Occipital lobe (tissue), 2 donors: ENCODE measurements around the gene NUDT3. TPM values are rescaled to one million over a fixed set of nuclear protein-coding genes. Genes with fewer than 3 reads are reported as not detected.

Experiments
- DNase-seq: peaks from one replicate; lab custom pipeline; 2025; lab: John Stamatoyannopoulos, UW
- total RNA-seq: library from RNA; depleted of rRNA; stranded (reverse); fragments of >200 nt; gene quantifications from one replicate; pipeline ENCODE4 v1.2.3, GENCODE V29; 2014

Gene NUDT3
- total RNA-seq, 1 donor from 2014 or later, result 116 TPM

GRCh38 chr6:34239893-34240292, 152.6 kb downstream of the NUDT3 start:
- DNase-seq, result no peak

DNA sequence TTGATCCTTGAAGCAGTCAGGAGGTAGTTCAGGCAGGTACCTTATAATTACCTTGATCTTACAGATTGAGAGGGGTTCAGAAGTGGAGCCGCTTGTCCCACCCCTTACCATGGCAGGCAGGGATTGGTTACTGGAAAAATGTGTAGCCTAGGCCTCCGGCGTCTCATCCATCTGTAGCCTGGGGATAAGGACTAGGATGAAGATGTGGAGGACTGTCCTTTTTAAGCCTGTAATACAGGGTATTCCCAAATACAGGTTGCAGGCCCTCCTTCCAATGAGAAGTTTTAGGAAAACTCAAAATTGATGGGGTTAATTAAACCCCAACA, 153.0 kb downstream of the NUDT3 start:
- DNase-seq, result no peak

DNA sequence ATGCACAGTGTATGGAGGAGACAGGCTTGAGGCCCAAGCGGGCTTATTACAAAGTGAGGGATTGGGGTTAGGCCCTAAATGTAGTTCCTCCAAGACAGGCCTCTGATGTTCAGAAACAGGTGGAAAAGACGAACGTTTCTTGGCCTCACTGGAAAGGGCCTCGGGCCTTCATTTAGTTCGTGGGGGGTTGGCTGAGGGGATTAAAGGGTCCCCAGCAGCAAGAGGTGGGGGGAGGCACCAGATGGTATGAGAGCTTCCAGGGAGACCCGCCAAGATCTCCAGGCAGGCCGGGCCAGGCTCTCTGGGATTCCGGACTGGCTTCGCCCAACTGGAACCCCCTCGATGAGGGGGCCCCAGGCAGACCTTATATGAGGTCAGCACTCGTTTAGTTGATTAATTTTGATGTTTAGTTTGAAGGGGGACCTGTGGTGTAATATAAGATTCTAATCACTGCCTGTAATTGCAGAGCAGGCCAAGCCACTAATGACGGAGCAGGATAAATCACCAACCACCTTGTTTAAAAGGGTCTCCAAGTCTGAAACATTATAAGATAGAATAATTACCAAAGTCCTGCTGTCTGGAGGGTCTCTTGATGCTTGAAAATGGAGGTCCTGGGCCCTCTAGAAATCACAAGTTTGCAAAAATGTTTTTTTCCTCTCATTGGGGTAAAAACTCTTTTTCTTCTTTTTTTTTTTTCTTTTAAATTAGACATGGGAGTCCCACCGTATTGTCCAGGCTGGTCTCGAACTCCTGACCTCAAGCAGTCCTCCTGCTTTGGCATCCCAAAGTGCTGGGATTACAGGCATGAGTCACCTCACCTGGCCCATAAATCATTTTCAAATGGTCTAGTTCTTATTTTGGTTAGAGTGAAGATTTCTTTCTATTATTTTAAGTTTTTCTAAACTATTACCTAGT, 153.6 kb downstream of the NUDT3 start:
- DNase-seq, result no peak

GRCh38 chr6:34237722-34238584, 154.5 kb downstream of the NUDT3 start:
- DNase-seq, result no peak

DNA sequence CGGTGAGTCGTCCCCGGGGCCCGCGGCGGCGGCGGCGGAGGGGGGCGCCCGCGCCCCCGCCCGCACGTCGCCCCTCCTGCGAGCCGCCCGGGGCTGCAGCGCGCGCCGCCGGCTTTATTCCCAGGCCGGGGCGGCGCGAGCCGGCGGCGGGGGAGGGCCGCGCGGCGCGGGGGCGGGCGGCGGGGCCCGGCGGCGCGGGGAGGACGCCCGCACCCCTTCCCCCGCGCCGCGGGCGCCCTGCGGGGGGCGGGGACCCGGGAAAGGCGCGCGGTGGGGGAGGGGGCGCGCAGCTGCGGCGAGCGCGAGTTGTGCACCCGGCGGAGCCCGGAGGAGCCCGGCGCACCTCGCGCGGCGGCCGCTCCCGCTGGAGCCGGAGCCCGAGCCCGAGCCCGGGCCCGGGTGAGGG, 155.2 kb downstream of the NUDT3 start:
- no peak for DNase-seq

GRCh38 chr6:34236443-34237315, 155.8 kb downstream of the NUDT3 start, which contains the start of gene HMGA1:
TSS of gene HMGA1 (plus strand) at chr6:34236873. CDS start at chr6:34240781, 3,908 bp downstream.
- DNase-seq, result peak; percentile 85

GRCh38 chr6:34236131-34236442, 156.4 kb downstream of the NUDT3 start:
- no peak for DNase-seq

- DNase-seq, result no peak
These were observed 156.9 kb downstream of the NUDT3 start for GRCh38 chr6:34235307-34236130.

- no peak for DNase-seq
These were observed 157.7 kb downstream of the NUDT3 start for GRCh38 chr6:34234667-34235306.

GRCh38 chr6:34233867-34234266, 158.6 kb downstream of the NUDT3 start:
- DNase-seq, result no peak

GRCh38 chr6:34232901-34233300, 159.6 kb downstream of the NUDT3 start:
- no peak for DNase-seq

GRCh38 chr6:34231566-34232336, 160.7 kb downstream of the NUDT3 start:
- DNase-seq, result no peak

DNA sequence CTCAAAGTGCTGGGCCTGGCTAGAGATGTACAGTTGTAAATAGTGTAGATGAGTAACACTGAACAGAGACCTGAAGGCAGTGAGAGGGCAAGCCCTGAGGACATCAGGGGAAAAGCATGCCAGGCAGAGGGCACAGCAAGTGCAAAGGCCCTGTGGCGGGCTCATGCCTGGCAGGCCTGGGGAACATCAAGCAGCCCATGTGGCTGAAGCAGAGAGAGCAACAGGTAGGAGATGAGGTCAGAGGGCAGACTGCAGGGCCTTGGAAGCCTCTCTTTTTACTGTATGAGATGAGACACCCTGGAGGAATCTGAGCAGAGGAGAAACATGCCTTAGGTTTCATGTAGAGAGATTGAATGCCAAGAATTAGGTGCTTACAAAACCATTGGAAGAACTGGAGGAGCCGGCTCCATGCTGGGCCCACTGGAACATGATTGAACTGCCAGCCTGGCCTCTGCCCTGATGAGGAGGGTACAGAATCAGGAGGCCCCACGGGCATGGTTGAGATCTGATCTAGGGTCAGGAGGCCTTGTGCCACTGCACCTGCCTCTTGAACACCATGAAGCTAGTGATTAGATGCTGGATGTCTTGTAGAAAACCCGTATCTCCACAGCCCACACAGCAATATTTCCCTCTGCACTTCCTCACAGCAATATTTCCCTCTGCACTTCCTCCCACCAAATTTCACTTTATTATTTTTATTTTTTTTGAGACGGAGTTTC, 161.7 kb downstream of the NUDT3 start:
- no peak for DNase-seq

GRCh38 chr6:34229877-34230276, 162.6 kb downstream of the NUDT3 start:
- DNase-seq, result no peak
